ENCODE data around the gene CD48.

Gene CD48

DNA sequence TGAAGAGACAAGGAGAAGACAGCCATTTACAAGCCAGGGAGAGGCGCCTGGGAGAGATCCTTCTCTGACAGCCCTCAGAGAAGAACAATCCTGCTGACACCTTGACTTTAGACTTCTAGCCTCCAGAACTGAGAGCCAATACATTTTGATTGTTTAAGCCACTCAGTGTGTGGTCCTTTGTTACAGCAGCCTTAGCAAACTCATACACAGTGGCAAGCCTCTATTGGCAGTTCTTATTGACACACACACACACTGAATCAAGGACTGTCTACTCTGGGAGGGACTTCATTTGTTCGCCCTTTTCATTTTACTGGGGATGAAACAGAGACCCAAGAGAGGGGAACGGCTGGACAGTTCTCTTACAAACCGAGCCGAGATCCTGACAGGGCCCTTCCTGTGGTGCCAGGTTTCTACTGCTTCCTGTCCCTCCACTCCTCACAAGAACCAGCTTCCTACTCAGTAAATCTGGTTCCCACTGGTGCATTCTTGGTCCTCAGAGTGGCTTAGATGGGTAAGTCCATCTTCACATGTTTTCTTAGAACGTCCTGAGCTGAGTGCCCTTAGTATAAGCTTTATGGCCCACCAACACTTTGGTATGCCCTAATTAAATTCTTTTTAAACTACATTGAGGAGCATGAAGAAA is 79.5 kb downstream of the CD48 start:
- no peak for DNase-seq (ENCODE audit: low spot score)

DNA sequence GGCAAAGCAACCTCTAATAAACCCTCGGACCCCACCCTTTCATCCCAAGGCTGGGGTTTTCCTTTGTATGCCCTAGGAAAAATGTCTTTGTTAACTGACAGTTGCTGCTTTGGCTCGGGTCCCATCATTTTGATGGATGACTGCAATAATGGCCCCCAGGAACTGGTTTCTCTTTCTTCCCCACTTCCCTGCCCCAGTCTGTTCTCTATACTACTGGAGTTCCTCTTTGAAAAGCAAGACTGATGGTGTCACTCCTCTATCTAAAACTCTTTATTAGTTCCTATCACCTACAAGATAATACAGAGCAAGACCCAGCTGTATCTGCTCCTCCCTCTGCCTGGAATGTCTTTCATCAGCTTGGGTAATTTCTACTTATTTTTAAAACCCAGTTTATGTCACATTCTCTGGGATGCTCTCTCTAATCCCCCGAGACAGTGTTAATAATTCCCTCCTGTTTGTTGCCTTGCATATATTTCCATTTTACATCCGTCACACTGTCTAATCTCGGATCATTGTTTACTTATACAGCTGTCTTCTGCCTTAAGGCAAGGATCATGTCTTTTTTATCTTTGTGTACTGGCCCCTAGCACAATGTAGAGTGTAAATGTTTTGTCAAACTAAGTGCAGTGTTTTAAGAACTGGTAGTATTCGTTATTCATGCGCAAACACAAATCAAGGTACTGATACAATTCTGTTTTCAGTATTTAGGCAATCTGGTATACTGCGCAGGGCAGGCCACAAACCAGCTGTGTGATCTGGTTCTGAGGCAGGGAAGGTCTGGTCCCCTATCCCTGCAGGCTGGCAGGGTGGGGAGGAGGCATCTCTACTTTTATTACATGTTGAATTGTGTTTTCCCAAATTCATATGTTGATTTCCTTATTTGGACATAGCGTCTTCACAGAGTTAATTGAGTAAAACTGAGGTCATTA is 80.8 kb downstream of the CD48 start:
- DNase-seq (ENCODE audit: low spot score) = no peak

DNA sequence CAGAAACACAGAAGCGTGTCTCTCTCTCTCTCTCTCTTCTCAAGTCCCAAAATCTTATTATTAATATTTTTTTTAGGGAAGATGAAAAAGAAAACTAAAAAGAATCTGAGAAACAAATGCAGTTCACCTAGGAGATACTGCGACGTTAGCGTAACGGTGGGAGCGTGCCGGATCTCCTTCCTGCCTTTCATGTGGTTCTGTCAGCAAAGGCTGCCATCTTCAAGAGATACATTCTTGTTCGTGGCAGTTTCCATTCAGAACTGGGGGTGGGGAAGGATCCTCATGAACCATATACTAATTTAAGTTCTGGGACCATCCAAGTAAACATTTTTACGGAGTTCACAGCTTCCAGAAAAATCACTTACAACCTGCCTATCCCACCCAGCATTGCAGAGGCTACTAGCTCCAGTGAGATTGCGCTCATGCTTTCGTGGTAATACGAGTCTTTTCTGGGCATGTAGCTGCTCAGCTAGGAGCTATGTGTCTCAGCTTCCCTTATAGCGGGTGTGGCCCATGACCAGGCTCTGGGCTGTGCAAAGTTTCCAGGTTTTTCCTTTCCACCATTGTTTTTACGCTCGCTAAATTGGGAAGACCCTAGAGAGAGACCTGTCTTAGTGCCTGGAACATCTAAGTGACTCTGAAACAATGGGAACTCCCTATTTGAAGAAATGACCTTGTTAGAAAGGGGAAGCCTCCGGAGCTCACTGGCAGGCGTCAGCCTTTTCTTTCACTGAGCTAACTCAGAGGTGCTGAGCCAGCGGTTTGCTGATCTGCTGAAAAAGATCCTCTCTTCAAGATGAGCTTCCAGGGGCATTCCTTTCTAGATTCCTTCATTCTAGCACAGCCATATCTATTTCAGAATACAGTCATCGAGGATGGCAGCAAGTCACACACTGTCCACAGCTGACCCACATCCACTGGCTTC is 82.1 kb downstream of the CD48 start:
- DNase-seq (ENCODE audit: low spot score) = no peak

DNA sequence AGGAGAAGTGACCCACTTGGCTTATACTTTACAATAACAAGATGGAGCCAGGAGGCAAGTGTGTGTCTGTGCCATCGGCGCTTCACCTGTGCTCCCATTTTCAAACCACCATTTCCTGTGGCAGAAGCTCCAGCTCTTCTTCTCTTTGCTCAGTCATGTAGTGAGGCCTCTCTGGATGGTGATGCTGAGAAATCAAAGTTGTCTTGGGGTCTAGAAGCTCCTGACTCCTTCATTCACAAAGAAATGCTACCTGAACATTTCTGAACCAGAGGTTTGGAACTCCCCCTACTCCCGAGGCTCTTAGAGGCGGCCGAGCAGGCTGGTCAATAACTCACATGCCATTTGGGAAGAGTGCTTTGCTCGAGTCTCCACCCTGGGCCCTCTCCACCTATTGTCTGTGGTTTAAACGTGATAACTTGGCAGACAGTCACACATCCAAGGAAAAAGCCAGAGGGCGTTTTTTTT is 82.8 kb downstream of the CD48 start:
- no peak for DNase-seq (ENCODE audit: low spot score)

All from hepatic stellate cell (primary cell).